HG02981 (cell line): ENCODE data around the gene EPOP.

Source experiments
- ATAC-seq: cut with Tn5 transposase; IDR thresholded peaks from one replicate; pipeline ENCODE4 v1.9.1; 2021; ENCODE audit warnings: mild to moderate bottlenecking, moderate library complexity; ENCODE audit not compliant: unreplicated experiment

Gene EPOP

DNA sequence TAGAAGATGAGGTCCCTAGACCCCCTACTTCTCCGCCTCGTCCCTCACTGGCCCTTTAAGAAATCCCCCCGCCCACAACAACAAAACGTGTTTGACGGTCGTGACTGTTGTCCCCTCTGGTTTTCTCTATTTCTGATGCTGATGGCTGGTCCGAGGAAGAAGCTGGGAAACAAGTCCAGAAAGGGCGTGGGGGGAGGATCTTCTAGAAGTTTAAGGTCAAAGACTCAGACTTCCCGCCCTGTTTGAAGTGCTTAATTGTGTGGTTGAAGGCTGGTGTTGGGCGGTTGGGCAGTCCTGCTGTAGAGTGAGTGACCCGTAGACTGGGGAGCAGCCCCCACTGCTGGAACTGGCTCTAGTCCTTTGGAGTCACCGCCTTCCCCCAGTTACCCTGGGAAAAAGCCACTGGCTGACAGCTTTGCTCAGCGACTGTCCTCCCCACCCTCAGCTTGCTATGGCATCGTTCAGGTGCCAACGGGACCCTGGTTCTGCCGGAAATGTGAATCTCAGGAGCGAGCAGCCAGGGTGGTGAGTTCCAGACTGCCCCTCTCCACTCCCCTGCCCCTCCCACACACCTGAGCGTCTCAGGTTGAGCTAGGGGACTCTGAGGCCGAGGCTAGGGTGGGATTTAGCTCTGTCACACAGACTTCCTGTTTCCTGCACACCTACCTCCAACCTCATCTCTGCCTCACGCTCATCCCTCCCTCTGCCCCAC, 31.9 kb upstream of the EPOP start:
- no peak for ATAC-seq

DNA sequence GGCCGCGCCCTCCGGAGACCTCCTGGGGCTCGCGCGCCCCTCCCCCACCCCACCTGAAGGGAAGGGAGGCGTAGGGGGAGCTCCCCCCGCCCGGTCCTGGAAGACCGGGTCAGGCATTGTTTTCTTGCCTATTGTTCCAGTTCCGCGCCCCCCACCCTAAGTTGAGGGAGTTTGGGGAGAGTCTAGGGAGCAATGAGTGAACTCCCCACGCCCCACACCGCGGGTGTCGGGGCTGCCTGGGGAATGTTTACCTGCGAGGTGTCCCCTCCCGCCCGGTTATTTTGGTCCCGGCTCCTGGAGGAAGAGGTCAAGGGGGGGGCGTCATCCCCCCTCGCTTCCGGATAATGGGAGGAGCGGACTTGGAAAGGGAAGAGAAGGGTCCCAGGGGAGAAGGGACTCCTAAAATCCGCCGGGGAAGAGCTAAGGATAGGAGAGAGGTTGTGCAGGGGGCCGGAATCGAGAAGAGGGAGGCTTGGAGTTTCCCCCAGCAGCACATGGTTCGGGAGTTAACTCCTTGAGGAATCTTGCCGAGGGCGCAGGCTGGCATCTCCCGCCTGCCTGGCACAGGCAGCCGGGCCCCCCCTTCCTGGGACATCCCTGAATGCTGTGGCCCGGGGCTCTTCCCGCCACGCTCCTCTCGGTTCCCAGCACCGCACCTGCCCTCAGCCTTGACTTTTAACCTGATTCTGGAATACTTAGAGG, 31.2 kb upstream of the EPOP start:
- ATAC-seq = no peak

DNA sequence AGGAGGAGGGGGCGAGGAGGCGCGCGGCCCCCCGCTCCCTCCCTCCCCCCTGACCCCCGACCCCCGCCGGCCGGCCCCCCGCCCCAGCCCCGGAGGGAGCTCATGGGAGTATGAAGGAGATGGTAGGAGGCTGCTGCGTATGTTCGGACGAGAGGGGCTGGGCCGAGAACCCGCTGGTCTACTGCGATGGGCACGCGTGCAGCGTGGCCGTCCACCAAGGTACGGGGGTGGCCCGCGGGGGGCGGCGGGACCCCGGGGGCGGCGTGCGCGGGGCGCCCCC, 30.7 kb upstream of the EPOP start:
- no peak for ATAC-seq

DNA sequence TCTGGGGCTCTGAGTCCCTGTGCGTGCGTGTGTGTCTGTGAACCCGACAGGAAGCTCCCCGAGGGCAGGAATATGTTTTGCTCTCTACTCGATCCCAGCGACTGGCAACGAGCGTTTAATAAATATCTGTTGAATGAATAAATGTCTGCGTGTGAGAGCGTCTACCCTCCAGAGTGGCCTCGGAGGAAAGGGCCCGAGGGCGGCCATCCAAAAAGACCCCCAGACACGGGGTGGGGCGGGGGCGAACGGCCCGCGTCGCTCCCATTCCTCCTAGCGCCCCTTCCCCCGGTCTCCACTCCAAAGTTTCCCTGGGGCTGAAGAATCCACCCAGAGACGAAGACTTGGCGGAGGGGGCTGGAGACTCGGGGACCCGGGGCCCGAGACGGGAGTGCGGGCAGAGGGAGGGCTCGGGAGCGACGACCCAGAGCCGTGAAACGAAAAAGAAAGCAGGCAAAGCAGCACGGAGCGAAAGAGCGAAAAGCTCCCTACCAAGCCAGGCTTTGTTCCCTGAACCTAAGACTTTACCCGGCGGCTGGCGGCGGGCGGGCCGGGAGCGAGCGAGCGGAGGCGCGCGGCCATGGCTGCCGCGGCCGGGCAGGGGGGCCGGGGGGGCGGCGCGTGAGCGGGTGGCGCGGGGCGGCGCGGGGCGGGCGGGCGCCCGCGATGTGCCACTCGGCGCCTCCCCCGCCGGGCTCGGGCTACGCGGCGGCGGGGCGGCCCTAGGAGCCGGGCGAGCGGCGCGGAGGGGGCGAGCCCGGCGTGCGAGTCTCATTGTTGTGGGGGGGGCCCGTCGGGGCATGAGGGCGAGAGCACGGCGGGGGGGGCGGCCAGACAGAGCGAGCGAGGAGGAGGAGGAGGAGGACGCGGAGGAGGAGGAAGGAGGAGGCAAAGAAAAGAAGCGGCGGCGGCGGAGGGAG, 30.1 kb upstream of the EPOP start, which contains the start of gene MLLT6:
TSS of gene MLLT6 (plus strand) at position 668 of the 917 bp plus-strand sequence. CDS start 360 bp downstream, outside the sequence.
- no peak for ATAC-seq

DNA sequence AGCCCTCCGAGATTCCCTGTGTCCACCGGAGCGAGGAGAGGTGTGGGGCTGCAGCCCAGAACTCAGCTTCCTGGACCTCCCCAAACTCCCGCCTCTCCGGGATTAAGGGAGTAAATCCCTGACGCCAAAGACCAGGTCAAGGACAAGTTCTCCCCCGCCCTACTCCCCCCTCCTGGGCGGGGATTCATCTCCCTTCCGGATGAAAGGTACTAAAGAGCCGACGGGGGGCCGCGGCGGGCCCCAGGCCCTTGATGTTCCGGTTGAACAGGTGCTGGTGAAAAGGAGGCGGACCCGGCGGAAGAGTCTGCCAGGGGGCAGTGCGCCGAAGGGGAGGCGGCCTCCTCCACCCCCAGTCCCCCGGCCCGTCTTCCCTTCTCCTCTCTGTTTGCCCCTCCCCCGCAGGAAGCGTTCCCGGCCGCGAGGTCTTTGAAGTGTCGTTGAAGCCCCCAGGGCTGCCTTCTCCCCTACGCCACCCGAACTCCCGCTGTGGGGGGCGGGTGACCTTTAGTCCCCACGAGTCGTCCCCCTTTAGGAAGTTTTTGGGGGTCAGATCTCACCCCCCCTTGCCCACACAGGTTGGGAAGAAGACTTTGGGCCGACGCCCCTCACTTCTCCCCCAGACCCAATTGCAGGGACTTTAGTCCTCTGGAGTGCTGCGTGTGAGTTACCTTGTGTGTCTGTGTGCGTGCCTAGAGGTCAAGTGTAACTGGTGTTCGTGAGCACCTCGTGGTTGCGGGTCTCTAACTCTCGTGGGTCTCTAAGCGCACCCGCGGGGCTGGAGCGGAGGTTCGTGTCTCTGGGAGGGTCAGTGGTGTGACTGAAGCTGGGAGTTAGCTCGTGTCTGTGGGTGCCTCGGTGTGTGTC, 29.2 kb upstream of the EPOP start:
- ATAC-seq = no peak

DNA sequence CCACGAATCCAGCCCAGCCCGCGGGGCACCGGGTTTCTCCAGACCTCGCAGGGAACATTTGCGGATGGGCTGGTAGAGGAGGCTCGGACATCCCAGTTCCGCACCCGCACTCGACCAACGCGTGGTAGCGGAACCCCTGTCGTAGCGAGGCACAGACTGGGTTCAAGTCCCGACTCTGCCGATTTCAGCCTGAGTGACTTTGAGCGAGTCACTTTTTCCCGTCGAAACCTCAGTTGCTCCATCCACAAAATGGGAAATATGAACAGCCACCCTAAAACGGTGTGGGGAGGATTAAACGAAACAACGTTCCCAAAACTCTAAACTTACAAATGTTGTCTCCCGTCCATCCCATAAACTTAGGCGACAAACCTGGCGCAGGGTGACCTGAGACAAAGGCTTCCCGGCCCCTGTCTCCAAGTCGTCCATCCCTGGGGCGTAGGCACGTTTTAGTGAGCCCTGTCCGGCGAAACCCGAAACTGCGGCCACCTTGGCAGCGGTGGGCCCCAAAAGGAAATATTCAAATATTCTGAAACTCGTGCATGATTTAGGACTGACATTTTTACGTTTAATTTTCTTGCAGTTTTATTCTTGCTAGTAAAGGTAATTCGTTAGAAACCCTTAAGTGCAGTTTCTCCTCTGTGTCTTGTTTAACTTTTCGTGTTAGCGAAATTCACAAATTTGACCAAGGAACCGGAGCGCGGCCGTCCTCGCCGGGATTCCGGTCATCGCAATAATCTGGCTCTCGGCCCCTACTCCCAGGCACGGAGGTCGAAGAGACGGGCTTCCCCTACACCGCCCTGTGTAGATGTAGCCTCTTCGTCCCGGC, 28.4 kb upstream of the EPOP start:
- ATAC-seq = no peak

DNA sequence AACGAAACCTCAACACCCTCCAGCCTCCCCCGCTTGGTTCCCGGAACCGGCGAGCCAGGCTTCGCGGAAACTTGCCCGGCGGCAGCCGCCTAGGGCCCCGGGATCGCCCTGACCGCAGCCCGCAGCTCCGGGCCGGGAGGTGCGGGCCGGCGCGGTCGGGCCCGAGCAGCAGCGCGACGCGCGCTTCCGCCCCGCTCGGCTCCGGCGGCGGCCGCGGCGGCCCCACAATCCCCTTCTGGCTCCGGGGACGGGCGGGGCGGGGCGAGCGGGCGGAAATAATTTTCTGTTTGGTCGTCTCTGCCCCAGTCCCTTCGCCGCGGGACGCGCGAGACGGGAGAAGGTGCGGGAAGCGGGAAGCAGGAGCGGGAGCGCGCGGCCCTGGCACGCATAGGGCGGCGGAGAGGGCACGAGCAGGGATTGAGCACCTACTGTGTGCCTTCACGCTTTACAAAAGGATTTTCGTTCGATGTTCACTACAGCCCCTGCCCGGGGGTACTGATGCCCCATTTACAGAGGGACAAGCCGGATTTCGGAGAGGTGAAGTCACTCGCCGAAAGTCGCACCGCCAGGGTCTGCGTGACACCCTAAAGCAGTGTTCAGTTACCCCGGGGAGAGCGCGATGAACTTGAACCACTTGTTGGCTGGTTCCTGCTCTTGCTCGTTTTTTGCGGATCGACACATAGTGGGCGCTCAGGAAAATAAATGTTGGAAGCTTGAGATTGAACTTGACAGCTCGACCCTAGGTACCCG, 27.6 kb upstream of the EPOP start:
- no peak for ATAC-seq

DNA sequence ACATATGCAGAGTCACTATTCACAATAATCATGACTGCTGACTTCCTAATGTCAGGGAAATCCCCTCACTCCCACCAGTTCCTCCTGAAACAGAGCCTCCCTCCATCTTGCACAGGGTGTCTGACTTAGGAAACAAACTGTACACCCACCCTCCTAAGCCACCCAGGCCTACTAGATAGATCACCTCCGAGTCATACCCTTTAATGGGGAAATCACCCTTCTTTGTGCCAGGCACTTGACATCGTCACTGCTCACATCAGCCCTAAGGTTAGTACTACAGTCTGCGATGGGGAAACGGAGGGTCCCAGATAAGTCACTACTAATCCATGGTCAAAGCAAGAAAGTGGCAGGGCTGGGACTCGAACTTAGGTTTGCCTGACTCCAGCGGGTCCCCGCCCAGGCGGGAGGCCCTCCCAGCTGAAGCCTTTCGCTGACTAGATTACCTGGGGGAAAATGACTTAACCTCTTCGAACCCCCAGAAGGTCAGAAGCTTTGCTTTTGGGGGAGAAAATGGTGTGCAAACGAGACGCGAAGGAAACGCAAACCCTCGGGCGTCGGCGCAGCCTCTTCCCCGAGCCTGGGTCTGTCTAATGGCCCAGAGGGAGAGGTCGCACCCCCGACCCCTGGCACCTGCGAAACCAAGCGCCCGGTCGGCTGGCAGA, 26.9 kb upstream of the EPOP start:
- ATAC-seq = no peak

DNA sequence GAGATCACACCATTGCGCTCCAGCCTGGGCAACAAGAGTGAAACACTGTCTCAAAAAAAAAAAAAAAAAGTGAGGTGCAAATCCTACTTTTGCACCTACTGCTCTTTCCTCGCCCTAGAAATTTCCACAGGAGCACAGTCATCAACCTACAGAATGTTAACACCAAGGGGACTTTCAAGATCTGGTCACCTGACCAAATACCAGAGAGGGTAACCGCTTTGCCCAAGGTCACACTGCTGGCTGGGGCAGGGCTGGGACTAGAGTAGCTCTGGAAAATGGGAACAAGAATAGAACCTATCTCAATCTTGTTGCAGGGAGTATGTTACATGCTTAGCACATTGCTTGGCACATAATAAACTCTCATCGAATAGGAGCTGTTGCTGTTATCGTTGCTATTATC, 24.0 kb upstream of the EPOP start:
- ATAC-seq = no peak

DNA sequence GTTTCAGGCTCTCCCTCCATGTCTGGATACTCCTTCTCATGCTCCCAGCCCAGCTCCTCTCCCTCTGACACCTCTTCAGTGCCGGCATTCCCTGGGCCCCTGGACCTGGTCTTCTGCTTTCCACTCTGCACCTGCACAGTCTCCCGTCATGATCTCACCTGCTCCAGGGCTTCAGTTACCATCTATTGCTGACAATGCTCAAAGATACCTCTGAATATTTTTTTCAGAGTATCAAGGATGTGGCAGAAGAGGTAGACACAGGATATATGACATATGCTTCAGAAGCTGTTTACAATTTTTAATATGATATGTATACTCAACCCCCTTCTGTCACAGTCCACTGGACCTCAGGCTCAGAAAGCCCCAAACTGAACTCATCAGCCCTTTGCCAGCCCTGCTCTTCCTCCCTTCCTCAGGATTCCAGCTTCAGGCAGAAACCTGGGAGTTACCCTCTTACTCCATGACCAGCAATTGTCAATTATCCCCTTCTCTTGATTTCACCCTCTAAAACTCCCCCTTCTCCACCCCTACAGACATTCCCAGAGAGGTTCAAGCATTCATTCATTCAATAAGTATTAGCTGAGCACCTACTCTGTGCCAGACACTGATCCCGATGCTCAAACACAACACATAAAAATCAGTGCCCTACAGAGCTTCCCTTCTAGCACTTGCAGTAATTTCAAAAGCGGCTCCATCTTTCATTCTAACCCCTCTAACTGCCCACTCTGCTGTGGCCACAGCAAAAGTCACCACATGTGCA, 22.5 kb upstream of the EPOP start:
- ATAC-seq = no peak

DNA sequence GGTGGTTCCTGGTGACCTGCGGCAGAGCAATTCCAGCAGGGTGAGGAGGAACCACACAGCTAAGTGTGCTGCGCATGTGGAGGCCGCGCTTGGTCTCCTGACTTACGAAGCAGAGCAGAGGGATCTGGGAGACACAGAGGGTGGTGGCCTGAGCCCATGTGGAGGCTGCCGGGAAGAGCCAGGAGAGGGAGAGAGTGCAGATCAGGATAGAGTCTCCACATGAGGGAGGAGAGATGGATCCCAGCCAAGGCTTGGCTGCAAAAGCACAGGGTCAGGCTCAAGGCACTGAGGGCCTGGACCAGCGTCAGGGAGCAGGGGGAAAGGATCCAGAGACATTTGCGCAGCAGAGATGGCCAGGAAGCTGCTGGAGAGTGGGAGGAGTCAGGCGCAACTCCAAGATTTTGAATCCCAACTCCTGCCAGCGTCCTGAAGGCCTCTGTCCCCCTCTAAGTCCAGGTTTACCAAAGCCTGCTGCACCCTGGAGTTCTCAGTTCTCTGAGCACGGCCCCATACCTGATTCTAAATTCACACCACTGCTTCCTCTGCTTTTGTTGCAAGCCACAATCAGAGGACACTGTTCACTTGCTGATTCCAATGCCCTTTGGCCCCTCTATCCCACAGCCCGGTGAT, 19.1 kb upstream of the EPOP start:
- no peak for ATAC-seq

DNA sequence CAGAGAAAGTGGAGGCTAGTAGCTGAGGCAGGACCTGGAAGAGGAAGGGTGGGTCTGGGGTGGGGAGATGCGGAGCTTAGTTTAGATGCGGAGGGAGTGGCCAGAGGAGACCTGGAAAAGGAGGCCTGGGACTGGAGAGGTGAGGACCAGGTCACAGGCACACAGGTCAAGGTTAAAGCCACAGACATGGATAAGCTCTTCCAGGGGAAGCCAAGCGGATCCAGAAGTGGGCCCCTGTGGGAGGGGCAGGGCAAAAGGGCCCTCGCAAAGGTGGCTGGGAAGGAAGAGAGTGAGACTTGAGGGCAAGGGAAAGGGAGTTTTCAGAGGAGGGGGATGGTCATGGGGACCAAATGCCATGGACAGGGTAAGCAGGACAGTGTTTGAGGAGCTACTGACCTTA, 16.4 kb upstream of the EPOP start:
- no peak for ATAC-seq

DNA sequence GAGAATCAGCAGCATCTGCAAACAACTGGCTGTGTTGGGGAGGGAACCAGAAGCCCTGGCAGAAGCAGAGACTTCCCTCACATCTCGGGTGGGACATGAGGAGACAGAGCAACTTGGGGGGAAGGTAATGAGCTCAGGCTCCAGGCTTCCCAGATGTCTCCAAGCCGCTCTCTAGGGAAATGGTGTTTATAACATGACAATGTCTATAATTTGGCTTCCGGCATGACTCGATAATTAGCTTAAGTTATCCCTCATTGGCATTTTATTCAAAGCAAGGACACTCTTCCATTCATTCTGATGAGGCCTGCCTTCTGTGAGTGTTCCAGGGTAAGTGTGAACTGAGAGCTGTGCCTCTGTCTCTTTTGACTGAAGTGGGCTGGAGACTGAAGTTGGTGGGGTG, 15.6 kb upstream of the EPOP start:
- ATAC-seq = no peak

DNA sequence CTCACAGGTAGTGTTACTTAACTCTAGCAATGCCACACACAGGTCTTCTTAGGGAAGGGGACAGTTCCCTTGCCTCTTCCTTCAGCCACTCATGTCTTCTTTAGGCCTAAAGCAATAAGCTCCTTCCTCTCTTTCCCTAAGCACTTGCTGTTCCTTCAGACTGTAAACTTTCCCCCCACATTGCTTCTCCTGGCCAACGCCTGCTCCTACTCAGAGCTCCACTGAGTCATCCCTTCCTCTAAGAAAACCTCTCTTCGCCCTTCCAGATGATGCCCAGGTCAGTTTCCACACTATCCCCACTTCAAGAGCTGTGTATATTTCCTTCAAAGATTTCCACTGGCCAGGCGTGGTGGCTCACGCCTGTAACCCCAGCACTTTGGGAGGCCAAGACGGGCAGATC, 12.5 kb upstream of the EPOP start:
- ATAC-seq = no peak

DNA sequence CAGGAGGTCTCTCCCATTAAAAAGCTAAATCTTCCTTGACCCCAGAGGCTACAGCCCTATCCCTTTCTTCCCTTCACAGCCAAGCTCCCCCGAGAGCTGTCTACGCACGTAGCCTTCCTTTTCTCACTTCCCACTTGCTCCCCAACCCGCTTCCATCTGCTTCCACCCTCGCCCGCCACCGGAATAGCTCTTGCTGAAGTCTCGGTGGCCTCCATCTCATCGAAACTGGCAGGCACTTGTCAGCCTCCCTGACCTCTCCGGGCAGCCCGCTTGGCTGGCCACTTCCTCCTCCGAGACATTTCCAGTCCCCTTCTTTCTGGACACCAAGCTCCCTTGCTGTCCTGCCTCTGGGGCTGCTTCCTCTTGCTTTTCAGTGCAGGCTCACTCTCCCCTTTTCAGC, 10.7 kb upstream of the EPOP start:
- no peak for ATAC-seq

DNA sequence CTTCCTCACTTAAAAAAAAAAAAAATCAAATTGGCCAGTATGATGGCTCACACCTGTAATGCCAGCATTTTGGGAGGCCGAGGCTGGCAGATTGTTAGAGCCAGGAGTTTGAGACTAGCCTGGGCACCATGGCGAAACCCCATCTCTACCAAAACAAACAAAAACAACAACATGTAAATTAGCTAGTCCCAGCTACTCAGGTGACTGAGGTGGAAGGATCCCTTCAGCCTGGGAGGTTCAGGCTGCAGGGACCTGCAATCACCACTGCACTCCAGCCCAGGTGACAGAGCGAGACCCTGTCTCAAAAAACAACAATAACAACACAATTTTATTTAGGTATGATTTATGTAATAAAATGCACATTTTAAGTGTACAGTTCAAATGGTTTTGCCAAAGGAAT, 6.3 kb upstream of the EPOP start:
- no peak for ATAC-seq

DNA sequence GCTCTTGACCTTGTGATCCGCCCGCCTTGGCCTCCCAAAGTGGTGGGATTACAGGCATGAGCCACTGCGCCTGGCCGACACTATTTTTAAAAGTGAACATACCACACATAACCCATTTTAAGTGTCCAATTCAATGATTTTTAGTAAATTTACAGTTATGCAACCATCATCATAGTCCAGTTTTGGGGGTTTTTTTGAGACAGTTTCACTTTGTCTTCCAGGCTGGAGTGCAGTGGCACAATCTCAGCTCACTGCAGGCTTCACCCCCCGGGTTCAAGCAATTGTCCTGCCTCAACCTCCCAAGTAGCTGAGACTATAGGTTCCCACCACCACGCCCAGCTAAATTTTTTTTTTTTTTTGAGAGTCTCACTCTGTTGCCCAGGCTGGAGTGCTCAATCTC, 3.1 kb upstream of the EPOP start:
- no peak for ATAC-seq
